ENCODE results near the gene OSBPL6. TPM values are rescaled to one million over a fixed set of nuclear protein-coding genes. Genes with fewer than 3 reads are reported as not detected.
"Not testable (repeated sequence)": the region's sequence is repeated elsewhere in the genome, so short reads cannot be mapped to it uniquely, and the experiment has no call there.

OSBPL6 gene
- total and polyA plus RNA-seq, 9 of the 15 experiments (the other 6 are each of a cell fraction or from before 2014, with no cell fraction given), result 3.4 to 12.7 (median 9.3) TPM

- BruUV-seq (replicated peaks), result no TSS peak
- FAIRE-seq (no peak), ATAC-seq (no peak), DNase-seq (ENCODE audit: extremely low read depth in 1 of 4, low spot score in 3 of 4) (no peak)
- 0 out of 2 replicates have a peak overlapping the region, but pooled peaks have one; percentile 7 for H2AFZ ChIP-seq (ENCODE audit: low read depth, low read length)
- intact Hi-C loops (cut with micrococcal nuclease) (loop anchor here (5.0 kb wide), 2 partner anchors 75 to 215 kb away; no protein-coding TSS in a partner anchor), in situ Hi-C loops (cut with MboI) (no loop called here)
- no peaks in the 10 kb centered on the region for H3K9me3 ChIP-seq (replicated peaks; ENCODE audit: control insufficient read depth, insufficient read depth, low read depth, low read length)
- no peaks in the 10 kb centered on the region for H3K36me3 ChIP-seq (ENCODE audit: control insufficient read depth, insufficient read depth, low read length)
- H3K27ac ChIP-seq (ENCODE audit: extremely low read depth, low read depth, low read length), result no peak overlapping the region
- ChIA-PET CTCF (ENCODE audit: low intra/inter-chr PET ratio) (no interaction called here), POLR2A (no interaction called here)
- no peaks in the 10 kb centered on the region for H3K9me1 ChIP-seq (ENCODE audit: control insufficient read depth, insufficient read depth, low read length)
- peaks cover 16% of the 10 kb centered on the region; the same call in 1 of the 3 replicates for H3K79me2 ChIP-seq (ENCODE audit: control insufficient read depth, insufficient read depth, low read length)
- no peak for TF ChIP-seq ZKSCAN3 (CRISPR knock-in tag; IDR thresholded peaks at IDR 0.05)
- TF ChIP-seq SPI1 (IDR thresholded peaks at IDR 0.05; ENCODE audit: borderline replicate concordance, low read depth, low read length), result peak; percentile 33; the same call in 1 of the 2 replicates
- TF ChIP-seq LEF1 (IDR thresholded peaks at IDR 0.05), result no peak
- TF ChIP-seq, protein P1, sequence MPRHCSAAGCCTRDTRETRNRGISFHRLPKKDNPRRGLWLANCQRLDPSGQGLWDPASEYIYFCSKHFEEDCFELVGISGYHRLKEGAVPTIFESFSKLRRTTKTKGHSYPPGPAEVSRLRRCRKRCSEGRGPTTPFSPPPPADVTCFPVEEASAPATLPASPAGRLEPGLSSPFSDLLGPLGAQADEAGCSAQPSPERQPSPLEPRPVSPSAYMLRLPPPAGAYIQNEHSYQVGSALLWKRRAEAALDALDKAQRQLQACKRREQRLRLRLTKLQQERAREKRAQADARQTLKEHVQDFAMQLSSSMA (CRISPR knock-in tag; IDR thresholded peaks at IDR 0.05), result no peak
- no peak for TF ChIP-seq KLF13 (tag; IDR thresholded peaks at IDR 0.05; ENCODE audit: borderline replicate concordance, low read depth)
- no peak for TF ChIP-seq ZNF584 (CRISPR knock-in tag; IDR thresholded peaks at IDR 0.05; ENCODE audit: low read depth)
- peaks cover 4% of the 10 kb centered on the region in 2 experiments; a peak in 4 of 5 replicates for H3K27me3 ChIP-seq (ENCODE audit: control insufficient read depth in 2 of 2, insufficient read depth in 2 of 2, low read length in 2 of 2)
- H3K4me2 ChIP-seq (ENCODE audit: insufficient read depth, low read length), result no peak overlapping the region
- H3K4me3 ChIP-seq, result no peak overlapping the region
- peaks cover 21 to 23% of the 10 kb centered on the region in 2 experiments; a peak in 4 of 5 replicates for H3K4me1 ChIP-seq (replicated peaks in 1 of 2; ENCODE audit: control insufficient read depth in 2 of 2, insufficient read depth in 2 of 2, low read length in 2 of 2)
- 0 out of 2 replicates have a peak, but pooled peaks cover 3% of the 10 kb centered on the region for H4K20me1 ChIP-seq (replicated peaks; ENCODE audit: control insufficient read depth, insufficient read depth, low read length)
- 13% methylated on average over 1 of the region's 1 CpG for WGBS (ENCODE audit: insufficient coverage, low coverage, missing lambda C conversion rate)
- no peak overlapping the region for H3K9ac ChIP-seq (ENCODE audit: insufficient read depth in 1 of 2, low read depth in 2 of 2, low read length in 2 of 2)
These were observed 3.5 kb downstream of the OSBPL6 start for GRCh38 chr2:178197791-178198190.

GRCh38 chr2:178198441-178198840 lies 4.1 kb downstream of the OSBPL6 start:
- H3K9ac ChIP-seq (ENCODE audit: insufficient read depth in 1 of 2, low read depth in 2 of 2, low read length in 2 of 2); in situ Hi-C loops (cut with MboI); H4K20me1 ChIP-seq (replicated peaks; ENCODE audit: control insufficient read depth, insufficient read depth, low read length); H3K27ac ChIP-seq (ENCODE audit: extremely low read depth, low read depth, low read length); H3K4me2 ChIP-seq (ENCODE audit: insufficient read depth, low read length); POLR2A ChIA-PET; H2AFZ ChIP-seq (ENCODE audit: low read depth, low read length); BruUV-seq (replicated peaks); H3K4me3 ChIP-seq; H3K9me3 ChIP-seq (replicated peaks; ENCODE audit: control insufficient read depth, insufficient read depth, low read depth, low read length); H3K27me3 ChIP-seq (ENCODE audit: control insufficient read depth in 2 of 2, insufficient read depth in 2 of 2, low read length in 2 of 2); H3K36me3 ChIP-seq (ENCODE audit: control insufficient read depth, insufficient read depth, low read length); H3K9me1 ChIP-seq (ENCODE audit: control insufficient read depth, insufficient read depth, low read length); ATAC-seq; FAIRE-seq; CTCF ChIA-PET (ENCODE audit: low intra/inter-chr PET ratio); DNase-seq (ENCODE audit: extremely low read depth in 1 of 4, low spot score in 3 of 4): not testable (repeated sequence)
- intact Hi-C loops (cut with micrococcal nuclease), result loop anchor here (5.0 kb wide), 2 partner anchors 74 to 214 kb away; no protein-coding TSS in a partner anchor
- 33% methylated on average over 4 of the region's 4 CpGs for WGBS (ENCODE audit: insufficient coverage, low coverage, missing lambda C conversion rate)
- Histone ChIP-seq H3K4me1 (replicated peaks in 1 of 2; ENCODE audit: control insufficient read depth in 2 of 2, insufficient read depth in 2 of 2, low read length in 2 of 2) (peaks cover 21% of the 10 kb centered on the region in 2 experiments; a peak in 4 of 5 replicates), H3K79me2 (ENCODE audit: control insufficient read depth, insufficient read depth, low read length) (peaks cover 16% of the 10 kb centered on the region; the same call in 1 of the 3 replicates)
